Mammary epithelial cell (primary cell): ENCODE measurements around the gene CTIF.

Experiments used
- CTCF ChIP-seq, 2 donors: IDR thresholded peaks in 1 of 2; conservative IDR thresholded peaks in 1 of 2; 2 replicates each; pipeline ENCODE4 v1.5.1; 2011 to 2012; ENCODE audit warnings: inconsistent platforms in 2 of 2, low read length in 2 of 2, mild to moderate bottlenecking in 2 of 2, control low read depth in 1 of 2, low read depth in 1 of 2; ENCODE audit not compliant: insufficient read depth in 1 of 2; ENCODE audit errors: extremely low read depth in 1 of 2
- EZH2 ChIP-seq: IDR thresholded peaks from 2 replicates; pipeline ENCODE4 v1.6.1; 2012; ENCODE audit warnings: low read length, inconsistent platforms, borderline replicate concordance

- no peak for TF ChIP-seq CTCF (conservative IDR thresholded peaks at IDR 0.05 in 1 of 2, IDR thresholded peaks at IDR 0.05 in 1 of 2; ENCODE audit: extremely low read depth in 1 of 2, insufficient read depth in 1 of 2, low read depth in 1 of 2, low read length in 2 of 2)
- TF ChIP-seq EZH2: no peak
These were observed 243.6 kb downstream of the CTIF start for GRCh38 chr18:48782381-48782861.
